ENCODE measurements around the gene ERP27.

ERP27 gene

GRCh38 chr12:14935031-14935430, 3.3 kb downstream of the ERP27 start:
- DNase-seq: no peak

DNA sequence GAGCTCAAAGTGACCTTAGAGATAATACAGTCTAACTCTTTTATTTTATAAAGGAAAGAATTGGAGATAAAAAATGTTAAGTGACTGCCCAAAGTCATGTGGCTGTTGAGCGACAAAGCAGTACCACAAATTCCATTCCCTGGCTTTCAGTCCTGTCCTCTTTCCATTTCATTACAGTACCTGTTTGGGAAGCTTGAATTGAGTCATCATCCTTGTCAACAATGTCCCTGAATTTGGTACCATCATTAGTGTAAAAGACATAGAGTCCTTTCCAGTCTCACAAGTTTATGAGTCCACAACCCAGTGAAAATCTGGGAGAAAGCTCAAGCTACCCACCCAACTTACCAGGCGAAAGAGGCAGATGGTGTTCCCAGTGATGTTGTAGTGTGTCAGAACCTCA, 3.8 kb downstream of the ERP27 start:
- DNase-seq: no peak

DNA sequence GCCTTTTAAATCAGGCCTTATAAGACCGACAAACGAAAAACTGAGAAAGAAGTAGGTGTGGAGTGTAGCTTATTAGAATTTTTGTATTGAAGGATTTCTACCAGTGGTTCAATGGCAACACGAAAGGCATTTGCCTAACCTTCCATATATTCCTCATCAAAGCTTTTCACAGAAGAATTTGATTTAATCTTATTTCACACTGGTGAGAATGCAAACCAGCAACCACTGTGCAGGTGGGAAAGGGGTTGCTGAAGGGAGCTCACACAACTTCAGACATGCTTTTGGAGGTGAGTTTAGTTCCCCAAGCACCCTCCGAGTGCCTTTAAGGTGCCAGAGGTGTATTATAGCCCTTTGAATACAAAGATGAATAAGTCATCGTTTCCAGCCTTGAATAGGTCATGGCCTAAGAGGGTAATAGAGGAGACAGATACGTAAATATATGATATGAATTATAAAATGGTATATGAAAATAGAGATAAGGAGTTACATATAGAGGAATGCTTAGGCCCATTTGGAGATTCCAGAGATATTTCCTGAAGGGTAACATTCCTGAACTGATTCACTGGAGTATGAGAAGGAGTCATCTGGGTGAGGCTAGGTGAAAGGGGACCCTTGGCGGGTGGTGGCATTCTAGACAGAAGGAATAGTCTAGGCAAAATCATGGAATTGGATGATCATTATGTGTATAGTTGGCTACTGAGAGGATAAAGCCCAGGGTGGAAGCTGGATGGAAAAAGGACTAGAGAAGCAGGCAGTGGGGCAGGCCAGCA, 6.4 kb downstream of the ERP27 start:
- no peak for DNase-seq

DNA sequence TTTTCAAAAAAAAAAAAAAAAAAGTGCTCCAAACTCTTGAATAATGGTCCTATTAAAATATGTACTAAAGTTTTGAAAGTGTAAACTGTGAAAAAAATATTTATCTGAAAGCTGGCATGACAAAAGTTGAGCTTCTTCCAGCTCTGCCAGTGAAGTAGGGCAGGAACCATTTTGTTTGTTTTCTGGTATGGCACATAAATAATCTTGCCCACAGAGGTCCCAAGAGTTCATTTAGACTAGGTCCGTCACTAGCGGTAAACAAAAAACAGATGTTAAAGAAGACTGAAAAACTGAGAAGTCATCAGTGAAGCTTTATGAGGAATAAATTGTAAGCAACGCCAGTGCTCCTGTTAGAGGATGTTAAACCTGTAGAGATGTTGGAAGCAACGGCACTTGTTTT, 7.0 kb downstream of the ERP27 start:
- no peak for DNase-seq

DNA sequence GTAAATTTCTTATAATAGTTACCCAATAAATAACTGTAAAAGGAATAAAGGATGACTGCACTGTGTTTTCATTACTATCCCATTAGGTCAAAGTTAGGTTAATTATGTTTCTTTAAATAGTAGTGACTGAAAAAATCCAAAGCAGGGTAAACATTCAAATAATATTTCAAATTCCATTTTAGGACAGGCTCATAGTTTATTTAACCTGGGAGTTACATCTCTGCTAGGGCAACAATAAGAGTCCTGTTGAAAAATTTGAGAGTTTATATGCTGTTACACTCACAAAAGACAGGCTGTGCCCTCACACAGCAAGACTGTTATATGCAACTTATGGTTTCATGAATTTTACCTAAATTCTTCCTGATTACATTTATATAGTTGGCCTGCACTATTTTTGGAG, 8.0 kb downstream of the ERP27 start:
- no peak for DNase-seq

GRCh38 chr12:14928931-14929330, 9.4 kb downstream of the ERP27 start:
- DNase-seq: no peak

GRCh38 chr12:14927267-14927666, 11.1 kb downstream of the ERP27 start:
- DNase-seq: no peak

GRCh38 chr12:14924541-14924940, 13.8 kb downstream of the ERP27 start:
- no peak for DNase-seq

- DNase-seq: peak; percentile 6 to 18
These were observed 14.4 kb downstream of the ERP27 start for GRCh38 chr12:14923944-14924343.

GRCh38 chr12:14921218-14921617, 17.1 kb downstream of the ERP27 start:
- no peak for DNase-seq

- no peak for DNase-seq
These were observed 17.7 kb downstream of the ERP27 start for GRCh38 chr12:14920475-14921126.

GRCh38 chr12:14919455-14919854, 18.9 kb downstream of the ERP27 start:
- DNase-seq: no peak

GRCh38 chr12:14915736-14916135, 22.6 kb downstream of the ERP27 start:
- no peak for DNase-seq

DNA sequence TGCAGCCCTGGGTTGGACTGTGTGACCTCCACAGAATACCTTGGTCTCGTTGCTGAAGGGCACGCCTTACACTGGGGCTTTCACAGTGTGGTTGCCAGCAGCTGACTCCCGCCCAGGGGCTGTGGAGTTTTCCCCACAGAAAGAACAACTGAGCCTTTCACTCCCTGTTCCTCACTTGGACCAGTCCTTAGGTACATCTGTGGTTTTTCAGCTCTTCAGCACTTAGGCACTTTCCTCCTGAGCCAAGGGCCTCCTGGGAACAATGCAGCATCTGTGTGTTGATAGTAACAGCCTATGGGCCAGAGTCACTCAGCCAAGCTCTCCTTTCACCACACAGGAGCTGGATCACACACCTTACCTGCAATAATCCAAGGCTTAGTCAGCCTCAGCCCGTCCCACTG, 25.0 kb downstream of the ERP27 start:
- DNase-seq: no peak

DNA sequence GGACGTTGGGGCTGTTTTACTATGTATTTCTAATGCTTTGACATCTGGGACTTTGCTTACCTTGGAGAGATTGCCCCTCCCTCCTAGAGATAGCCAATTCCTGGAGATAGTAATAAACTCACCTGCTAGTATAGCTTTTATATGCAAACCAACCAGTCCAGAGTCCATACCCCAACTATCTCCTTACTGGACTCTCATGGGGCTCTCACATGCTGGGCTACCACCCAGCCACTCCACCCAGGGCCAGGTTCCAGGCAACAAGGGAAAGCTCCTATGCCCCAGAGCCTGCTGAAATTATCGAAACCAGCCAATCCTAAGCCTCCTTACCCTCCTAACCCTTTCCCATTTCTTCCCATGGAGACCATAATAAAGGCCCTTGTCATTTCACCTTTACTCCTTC, 27.2 kb downstream of the ERP27 start:
- no peak for DNase-seq

DNA sequence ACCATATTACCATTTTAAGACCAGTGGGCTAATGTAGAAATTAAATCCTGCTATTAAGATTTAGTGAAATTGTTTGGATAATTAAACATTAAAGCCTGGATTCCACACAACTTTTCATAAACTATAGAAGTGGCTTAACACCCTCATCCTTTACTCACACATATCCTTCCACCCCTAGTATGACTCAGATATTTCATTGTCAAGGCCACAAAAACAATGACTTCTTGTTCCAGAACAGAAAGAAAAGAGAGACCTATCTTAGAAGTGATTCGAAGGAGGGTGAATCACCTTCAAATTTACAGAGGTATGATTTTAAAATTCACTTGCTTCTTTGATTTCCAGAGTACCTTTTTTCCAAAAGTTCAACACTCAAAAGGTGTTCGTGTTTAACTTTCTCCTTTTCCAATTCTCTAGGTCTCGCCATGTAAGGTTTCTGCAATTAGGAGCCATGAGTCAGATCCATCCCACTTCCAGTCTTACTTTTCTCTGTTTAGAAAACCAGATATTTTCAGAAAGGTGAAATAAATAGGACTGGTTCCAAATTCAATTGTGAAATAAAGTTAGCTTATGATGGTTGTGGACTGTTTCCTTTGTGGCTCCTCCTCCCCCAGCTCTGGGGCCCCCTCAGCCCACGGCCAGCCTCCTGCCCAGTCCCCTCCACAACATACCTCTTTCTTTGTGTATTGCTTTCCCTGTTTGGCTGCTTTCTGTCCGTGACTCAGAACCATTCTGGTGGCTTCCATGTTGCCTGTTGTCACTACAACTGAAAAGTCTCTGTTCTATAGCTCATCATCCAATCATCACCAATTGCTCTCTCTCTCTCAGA, 28.0 kb downstream of the ERP27 start:
- no peak for DNase-seq

DNA sequence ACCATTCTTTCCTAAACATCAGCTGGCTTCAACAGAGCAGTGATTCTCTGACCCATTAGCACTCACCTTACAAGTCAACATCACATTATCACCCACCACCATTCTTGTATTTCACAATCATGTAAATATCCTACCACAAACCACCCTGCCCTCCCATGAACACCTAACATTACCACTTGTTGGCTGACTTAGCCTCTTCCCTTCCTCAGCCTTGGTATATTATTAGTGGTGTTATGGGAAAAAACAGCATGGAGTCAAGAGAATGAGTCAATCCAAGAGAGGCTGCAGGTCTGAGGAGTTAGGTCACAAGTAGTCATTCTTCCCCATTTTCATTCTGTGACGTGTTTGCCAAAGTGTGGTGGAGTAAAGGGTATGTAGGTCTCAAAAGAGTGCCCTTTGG, 30.4 kb downstream of the ERP27 start:
- no peak for DNase-seq

DNA sequence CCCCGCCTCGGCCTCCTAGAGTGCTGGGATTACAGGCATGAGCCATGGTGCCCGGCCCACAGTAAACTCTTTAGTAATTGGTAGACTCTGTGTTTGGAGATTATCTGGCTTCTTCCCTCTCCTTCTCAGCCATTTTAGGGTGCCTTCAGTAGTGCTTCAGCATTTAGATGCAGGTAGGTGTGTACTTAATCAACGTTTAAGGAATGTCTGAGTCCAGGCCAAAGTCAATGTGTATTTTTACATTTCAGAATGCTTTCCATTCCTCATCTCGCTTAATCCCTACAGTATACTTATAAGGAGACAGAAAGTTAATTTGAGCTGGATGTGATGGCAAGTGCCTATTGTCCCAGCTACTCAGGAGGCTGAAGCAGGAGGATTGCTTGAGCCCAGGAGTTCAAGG, 32.2 kb downstream of the ERP27 start:
- DNase-seq: no peak

DNA sequence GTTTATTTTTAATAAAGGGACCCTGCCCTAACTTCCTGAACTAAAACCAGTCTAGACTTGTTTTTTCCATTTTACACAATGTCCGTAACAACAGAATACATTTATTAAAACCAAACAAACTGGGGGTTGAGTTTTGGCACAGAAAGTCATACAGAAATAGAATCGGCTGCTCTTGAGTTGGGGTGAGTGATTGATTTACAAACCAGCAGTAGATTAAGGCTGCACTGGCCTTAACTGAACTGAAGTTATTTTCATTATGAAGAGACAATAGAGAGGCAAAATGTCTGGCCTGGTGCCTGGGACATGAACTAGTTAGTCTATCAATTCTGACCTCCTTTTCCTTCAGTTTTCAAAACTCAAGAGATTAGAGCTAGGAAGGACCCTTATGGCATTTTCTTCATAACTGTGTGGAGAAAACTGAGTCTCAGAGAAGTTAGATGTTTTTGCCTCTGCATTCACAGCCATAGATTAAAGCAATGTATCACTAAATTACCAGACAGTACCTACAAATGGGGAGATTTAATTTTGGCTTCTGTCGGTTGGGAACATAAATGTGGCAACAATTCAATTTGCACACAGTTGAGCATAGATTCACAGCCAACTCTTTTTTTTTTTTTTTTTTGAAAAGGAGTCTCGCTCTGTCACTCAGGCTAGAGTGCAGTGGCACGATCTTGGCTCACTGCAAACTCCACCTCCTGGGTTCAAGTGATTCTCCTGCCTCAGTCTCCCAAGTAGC, 32.9 kb downstream of the ERP27 start:
- no peak for DNase-seq

DNA sequence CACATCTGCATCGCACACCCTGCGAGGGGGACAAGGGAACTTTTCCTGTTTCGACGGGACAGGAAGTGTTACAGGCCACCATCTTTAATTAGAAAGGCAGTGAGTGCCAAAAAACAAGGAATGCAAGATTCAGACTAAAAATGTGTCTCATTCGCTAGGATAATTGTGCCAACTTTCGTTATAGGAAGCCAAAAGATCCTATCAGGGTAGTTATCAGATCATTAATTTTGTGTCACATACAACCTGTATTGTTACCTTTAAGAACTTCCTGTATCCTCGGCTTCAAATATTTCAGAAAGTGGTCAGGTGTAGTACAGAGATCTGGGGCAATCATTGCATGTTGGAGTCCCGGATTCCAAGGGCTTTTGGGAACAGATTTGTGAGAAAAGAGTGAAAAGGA, 33.5 kb downstream of the ERP27 start:
- no peak for DNase-seq

- no peak for DNase-seq
These were observed 34.8 kb downstream of the ERP27 start for GRCh38 chr12:14903386-14904098.

- DNase-seq: no peak
These were observed 35.9 kb downstream of the ERP27 start for GRCh38 chr12:14902465-14902864.
